ENCODE data around the gene ZNF695.
"Not testable (repeated sequence)": the region's sequence is repeated elsewhere in the genome, so short reads cannot be mapped to it uniquely, and the experiment has no call there.

Gene ZNF695

DNA sequence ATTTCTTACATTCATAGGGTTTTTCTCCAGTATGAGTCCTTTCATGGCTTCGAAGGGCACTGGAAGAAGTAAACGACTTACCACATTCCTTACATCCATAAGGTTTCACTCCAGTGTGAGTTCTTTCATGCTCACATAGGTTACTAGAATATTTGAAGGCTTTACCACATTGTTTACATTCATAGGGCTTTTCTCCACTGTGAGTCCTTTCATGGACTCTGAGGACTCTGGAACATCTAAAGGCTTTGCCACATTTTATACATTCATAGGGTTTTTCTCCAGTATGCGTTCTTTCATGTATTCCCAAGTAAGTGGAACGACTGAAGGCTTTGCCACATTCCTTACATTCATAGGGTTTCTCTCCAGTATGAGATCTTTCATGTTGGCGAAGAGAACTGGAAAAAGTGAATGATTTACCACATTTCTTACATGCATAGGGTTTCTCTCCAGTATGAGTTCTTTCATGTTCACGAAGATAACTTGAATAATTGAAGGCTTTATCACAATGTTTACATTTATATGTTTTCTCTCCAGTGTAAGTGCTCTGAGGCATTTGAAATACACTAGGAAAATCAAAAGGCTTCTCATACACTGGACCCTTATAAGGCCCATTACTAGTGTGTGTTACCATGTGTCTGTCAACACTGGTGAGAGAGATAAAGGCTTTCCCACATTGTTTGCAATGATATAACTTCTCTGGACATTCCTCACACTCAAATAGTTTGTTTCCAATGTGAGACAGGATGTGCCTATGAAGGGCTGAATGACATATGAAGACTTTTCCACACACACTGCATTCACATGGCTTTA is 29.9 kb upstream of the ZNF695 start:
- no peak overlapping the region for H3K4me3 ChIP-seq (ENCODE audit: low read length)
- TF ChIP-seq, protein P1, sequence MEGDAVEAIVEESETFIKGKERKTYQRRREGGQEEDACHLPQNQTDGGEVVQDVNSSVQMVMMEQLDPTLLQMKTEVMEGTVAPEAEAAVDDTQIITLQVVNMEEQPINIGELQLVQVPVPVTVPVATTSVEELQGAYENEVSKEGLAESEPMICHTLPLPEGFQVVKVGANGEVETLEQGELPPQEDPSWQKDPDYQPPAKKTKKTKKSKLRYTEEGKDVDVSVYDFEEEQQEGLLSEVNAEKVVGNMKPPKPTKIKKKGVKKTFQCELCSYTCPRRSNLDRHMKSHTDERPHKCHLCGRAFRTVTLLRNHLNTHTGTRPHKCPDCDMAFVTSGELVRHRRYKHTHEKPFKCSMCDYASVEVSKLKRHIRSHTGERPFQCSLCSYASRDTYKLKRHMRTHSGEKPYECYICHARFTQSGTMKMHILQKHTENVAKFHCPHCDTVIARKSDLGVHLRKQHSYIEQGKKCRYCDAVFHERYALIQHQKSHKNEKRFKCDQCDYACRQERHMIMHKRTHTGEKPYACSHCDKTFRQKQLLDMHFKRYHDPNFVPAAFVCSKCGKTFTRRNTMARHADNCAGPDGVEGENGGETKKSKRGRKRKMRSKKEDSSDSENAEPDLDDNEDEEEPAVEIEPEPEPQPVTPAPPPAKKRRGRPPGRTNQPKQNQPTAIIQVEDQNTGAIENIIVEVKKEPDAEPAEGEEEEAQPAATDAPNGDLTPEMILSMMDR (conservative IDR thresholded peaks at IDR 0.05; ENCODE audit: low read depth, low read length), result no peak
- DNase-seq (ENCODE audit: low read depth), result no peak

DNA sequence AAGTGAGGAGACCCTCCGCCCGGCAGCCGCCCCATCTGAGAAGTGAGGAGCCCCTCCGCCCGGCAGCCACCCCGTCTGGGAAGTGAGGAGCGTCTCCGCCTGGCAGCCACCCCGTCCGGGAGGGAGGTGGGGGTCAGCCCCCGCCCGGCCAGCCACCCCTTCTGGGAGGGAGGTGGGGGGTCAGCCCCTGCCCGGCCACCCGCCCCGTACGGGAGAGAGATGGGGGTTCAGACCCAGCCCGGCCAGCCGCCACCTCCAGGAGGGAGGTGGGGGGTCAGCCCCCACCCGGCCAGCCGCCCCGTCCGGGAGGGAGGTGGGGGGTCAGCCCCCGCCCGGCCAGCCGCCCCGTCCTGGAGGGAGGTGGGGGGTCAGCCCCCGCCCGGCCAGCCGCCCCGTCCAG is 24.4 kb upstream of the ZNF695 start:
- H3K4me3 ChIP-seq (ENCODE audit: low read length); DNase-seq (ENCODE audit: low read depth): not testable (repeated sequence)

DNA sequence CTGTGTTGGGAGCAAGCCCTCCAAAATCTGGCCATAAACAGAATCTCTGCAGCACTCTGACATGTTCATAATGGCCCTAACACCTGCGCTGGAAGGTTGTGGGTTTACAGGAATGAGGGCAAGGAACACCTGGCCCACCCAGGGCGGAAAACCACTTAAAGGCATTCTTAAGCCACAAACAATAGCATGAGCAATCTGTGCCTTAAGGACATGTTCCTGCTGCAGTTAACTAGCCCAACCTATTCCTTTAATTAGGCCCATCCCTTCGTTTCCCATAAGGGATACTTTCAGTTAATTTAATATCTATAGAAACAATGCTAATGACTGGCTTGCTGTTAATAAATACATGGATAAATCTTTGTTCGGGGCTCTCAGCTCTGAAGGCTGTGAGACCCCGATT is 16.8 kb upstream of the ZNF695 start:
- DNase-seq (ENCODE audit: low read depth), result not testable (repeated sequence)

DNA sequence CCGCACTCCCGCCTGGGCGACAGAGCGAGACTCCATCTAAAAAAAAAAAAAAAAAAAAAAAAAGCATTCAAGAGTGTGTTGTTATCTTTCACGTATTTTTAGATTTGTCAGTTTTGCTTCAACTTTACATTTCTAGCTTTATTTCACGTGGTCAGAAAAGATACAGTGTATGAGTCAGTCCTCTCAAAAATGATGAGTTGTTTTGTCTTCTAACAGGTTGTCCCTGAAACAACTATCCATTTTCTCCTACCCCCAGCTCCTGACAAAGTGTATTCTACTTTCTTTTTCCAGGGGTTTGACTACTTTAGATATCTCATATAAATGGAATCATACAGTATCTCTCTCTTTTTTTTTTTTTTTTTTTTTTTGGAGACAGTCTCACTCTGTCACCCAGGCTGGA is 5.5 kb upstream of the ZNF695 start:
- TF ChIP-seq, protein P1 (conservative IDR thresholded peaks at IDR 0.05; ENCODE audit: low read depth, low read length), result no peak
- DNase-seq (ENCODE audit: low read depth), result no peak
- no peak overlapping the region for H3K4me3 ChIP-seq (ENCODE audit: low read length)

More for the DNA sequence above, 16.8 kb upstream of the ZNF695 start:
- not testable (repeated sequence) for H3K4me3 ChIP-seq (ENCODE audit: low read length)

DNA sequence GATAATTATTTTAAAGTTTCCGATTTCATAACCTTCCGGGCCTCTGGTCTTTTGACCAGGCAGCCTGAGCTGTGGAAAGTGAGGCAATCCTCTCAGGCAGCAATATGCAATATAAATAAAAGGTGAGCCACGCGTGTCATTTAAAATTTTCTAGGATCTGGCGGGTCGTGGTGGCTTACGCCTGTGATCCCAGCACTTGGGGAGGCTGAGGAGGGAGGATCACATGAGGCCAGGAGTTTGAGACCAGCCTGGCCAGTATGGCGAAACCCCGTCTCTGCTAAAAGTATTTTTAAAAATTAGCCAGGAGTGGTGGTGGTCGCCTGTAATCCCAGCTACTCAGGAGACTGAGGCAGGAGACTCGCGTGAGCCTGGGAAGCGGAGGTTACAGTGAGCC is 546 bp upstream of the ZNF695 start:
- H3K4me3 ChIP-seq (ENCODE audit: low read length), result peak overlapping the region; percentile 91
- TF ChIP-seq, protein P1 (conservative IDR thresholded peaks at IDR 0.05; ENCODE audit: low read depth, low read length), result no peak

DNA sequence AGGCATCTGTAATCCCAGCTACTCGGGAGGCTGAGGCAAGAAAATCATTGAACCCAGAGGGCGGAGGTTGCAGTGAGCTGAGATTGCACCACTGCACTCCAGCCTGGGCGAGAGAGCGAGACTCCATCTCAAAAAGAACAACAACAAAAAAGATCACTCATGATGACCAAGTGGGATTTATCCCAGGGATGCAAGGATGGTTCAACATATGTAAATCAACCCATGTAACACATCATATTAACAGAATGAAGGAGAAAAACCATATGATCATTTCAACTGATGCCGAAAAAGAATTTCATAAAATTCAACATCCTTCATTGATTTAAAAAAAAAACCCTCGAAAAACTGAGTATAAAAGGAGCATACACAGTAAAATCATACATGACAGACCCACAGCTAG is 3.8 kb downstream of the ZNF695 start:
- H3K4me3 ChIP-seq (ENCODE audit: low read length); DNase-seq (ENCODE audit: low read depth): not testable (repeated sequence)

More for the DNA sequence above, 546 bp upstream of the ZNF695 start:
- no peak for DNase-seq (ENCODE audit: low read depth)

DNA sequence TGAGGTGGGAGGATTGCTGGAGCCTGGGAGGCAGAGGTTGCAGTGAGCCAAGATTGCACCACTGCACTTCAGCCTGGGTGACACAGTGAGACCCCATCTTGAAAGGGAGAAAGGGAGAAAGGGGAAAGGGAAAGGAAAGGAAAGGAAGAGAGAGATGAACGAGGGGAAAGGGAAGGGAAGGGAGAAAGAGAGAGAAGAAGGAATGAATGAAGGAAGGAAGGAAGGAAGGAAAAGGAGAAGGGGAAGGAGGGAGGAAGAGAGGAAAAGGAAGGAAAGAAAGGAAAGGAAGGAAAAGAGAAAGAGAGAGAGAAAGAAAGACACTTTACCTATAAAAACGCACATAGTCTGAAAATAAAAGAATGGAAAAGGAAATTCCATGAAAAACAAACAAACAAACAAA is 18.0 kb downstream of the ZNF695 start:
- no peak for DNase-seq (ENCODE audit: low read depth)
- no peak overlapping the region for H3K4me3 ChIP-seq (ENCODE audit: low read length)
- TF ChIP-seq, protein P1 (conservative IDR thresholded peaks at IDR 0.05; ENCODE audit: low read depth, low read length), result no peak

DNA sequence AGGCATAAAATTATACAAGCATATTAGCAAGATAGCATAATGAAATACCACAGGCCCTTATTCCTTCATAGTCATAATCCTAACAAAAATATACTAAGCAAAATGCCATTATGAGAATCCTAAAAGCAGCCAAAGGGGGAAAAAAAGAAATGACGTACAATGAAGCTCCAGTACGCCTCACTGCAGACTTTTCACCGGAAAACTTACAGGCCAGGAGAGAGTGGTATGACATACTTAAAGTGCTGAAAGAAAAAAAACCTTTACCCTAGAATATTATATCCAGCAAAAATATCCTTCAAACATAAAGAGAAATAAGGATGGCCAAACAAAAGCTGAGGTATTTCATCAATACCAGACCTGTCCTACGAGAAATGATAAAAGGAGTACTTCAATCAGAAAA is 19.5 kb downstream of the ZNF695 start:
- H3K4me3 ChIP-seq (ENCODE audit: low read length), result no peak overlapping the region
- no peak for DNase-seq (ENCODE audit: low read depth)
- TF ChIP-seq, protein P1 (conservative IDR thresholded peaks at IDR 0.05; ENCODE audit: low read depth, low read length), result no peak

All from retinal pigment epithelial cell (primary cell).